Right ventricle myocardium superior (tissue), 1 donor: ENCODE data around the gene KCNT1. TPM values are rescaled to one million over a fixed set of nuclear protein-coding genes. Genes with fewer than 3 reads are reported as not detected.
A peak's percentile ranks its signal among the peaks of the same experiment; 100 is the strongest.

Experiments used
- ATAC-seq: fragments of 200-7000 bp; cut with Tn5 transposase; one replicate; pipeline ENCODE4 v1.9.1; 2020; ENCODE audit warnings: mild to moderate bottlenecking; ENCODE audit not compliant: poor library complexity
- DNase-seq: peaks from one replicate; pipeline ENCODE4 v3.0.0-alpha.2; 2020
- intact Hi-C: fragments of 100-400 bp; cut with DNase I; formaldehyde crosslinking; loops from one replicate; pipeline ENCODE4 v1.11.2; 2022
- total RNA-seq: library from RNA; stranded (reverse); fragmentation: NEBNext Ultra II Directional; extraction: Animal tissue kit (Norgen Biotek cat#: 25700); gene quantifications from one replicate; pipeline ENCODE4 v1.2.1, GENCODE V29; 2021
- donor health status: DM: no; HTN: yes; CAD: no; lungs with severe emphysema.

Gene KCNT1
- total RNA-seq, 1 donor from 2014 or later, result 3.9 TPM

DNA sequence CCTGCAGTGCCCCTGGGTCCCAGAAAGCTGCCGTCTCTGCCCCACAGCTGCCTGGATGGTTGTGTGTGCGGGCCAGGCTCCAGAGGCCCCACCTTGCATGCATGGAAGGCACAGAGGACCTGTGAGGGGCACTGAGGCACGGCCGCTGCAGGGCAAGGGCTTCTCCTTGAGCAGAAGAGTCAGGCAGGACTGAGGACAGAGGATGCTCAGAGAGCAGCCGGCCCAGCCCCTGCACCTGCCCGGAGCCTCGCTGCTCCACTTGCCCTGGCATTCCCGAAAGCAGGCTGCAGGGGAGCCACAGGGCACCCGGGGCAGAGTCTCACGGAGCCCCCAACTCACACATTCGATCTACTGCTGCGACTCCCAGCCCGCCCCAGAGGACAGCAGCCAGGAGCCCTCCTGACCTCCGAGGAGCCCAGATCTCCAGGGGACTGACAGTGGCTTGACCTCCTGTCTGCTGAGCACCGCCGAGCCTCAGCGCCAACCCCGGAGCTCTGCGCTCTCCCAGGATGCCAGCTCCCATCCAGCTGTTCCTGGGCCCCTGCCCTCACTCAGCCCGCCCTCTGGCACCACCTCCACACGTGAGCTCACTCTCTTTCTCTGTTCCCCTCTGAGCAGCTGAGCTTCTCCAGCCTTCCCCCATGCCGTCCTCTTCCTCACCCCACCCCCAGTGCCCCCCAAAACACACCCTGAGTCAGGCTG lies 95.0 kb downstream of the KCNT1 start:
- no peak for DNase-seq
- no peak for ATAC-seq
- intact Hi-C loops, result loop anchor here (10.0 kb wide), 1 partner anchor 328 kb away; no protein-coding TSS in a partner anchor

GRCh38 chr9:135797507-135798262 lies 95.7 kb downstream of the KCNT1 start:
- intact Hi-C loops, result loop anchor here (10.0 kb wide), 1 partner anchor 327 kb away; no protein-coding TSS in a partner anchor
- ATAC-seq (peak; percentile 91), DNase-seq (peak; percentile 68)

DNA sequence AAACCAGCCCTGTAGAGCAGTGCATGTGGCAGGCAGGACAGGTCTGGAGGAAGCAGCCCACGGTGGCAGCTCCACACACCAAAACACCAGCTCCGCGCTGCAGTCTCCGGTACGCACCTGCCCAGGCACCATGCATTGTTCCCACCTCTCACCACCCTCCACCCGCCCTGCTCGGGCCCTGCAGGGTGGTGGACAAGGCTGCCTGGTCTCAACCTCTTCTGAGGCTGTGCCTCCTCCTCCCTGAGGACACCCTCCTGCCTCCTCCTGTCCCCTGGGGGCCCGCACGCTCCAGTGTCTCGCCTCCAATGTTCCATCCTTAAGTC lies 96.2 kb downstream of the KCNT1 start:
- intact Hi-C loops, result loop anchor here (10.0 kb wide), 1 partner anchor 327 kb away; no protein-coding TSS in a partner anchor
- ATAC-seq, result no peak
- DNase-seq, result no peak

GRCh38 chr9:135799261-135799660 lies 97.3 kb downstream of the KCNT1 start:
- intact Hi-C loops, result loop anchor here (10.0 kb wide), 1 partner anchor 326 kb away; no protein-coding TSS in a partner anchor
- ATAC-seq, result no peak
- DNase-seq, result no peak

DNA sequence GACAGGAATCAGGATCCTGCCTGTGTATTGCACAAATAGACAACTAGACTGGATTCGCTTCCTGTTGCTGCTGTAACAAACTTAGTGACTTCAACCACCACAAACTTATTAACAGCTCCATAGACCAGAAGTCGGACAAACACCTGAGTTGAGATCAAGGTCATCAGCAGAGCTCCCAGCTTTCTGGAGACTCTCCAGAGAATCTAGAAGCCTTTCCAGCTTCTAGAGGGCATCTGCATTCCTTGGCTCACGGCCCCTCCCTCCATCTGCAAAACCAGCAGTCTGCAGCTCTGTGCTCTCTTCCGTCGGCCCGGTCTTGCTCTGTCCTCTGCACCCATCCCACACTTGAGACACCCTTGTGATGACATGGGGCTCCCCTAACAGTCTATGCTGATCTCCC lies 99.1 kb downstream of the KCNT1 start:
- intact Hi-C loops, result loop anchor here (10.0 kb wide), 1 partner anchor 134 kb away; no protein-coding TSS in a partner anchor
- ATAC-seq, result no peak
- DNase-seq, result no peak

DNA sequence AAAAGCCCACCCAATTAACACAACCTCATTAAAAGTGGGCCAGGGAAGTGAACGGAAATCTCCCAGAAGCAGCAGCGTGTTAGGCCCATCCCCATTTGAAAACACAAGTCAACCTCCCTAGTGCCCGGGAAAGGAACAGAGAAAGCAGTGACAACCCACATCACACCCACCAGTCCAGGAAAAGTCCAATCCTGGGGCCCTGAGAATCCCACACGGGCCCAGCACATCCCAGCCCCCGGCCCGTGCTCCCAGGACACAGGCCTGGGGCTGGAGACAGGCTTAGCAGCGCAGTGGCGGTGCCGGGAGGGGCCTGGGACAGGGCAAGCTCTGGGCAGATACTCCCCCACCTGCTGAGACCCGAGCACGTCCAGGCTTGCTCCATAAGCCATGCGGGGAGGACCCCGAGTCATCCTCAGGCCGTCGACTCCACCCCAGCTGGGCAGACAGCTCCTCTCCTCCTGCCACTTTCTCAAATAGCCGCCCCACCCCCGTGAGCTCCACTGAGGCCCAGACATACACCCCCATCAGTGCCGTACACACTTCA lies 101.0 kb downstream of the KCNT1 start:
- intact Hi-C loops, result loop anchor here (10.0 kb wide), 1 partner anchor 132 kb away; no protein-coding TSS in a partner anchor
- DNase-seq (peak; percentile 38), ATAC-seq (no peak)

GRCh38 chr9:135803441-135803840 lies 101.5 kb downstream of the KCNT1 start:
- intact Hi-C loops, result loop anchor here (10.0 kb wide), 1 partner anchor 131 kb away; no protein-coding TSS in a partner anchor
- ATAC-seq (no peak), DNase-seq (peak; percentile 6)

GRCh38 chr9:135804581-135805421 lies 102.8 kb downstream of the KCNT1 start:
- DNase-seq, result peak; percentile 18

DNA sequence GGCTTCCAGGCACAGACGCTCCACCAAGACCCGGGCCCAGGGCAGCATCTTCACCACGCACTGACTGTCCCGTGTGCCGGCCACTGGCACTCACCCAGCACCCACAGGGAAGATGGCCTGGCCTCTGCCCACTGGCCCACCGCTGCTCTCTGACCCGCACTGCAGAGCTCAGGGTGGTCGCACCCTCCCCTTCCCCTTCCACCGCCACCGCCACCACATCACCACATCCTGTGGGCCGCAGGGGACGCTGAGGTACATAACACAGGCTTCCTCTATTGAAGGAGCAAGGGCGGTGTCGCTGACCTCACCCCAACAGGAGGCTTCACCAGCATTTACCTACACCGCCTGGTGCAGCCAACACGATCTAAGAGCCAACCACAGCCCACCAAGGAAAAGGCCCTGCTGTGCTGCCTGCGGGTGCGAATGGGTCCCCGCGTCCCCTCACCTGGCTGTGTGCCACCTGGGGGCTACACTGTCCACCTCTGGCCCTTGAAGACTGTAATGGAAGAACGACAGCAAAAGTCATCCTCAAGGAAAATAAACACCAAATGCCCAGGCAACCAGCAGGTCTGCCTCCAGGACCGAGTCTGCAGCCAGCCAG lies 103.5 kb downstream of the KCNT1 start:
- ATAC-seq (no peak), DNase-seq (peak; percentile 41)
- intact Hi-C loops, result loop anchor here (10.0 kb wide), 1 partner anchor 129 kb away; no protein-coding TSS in a partner anchor

More at GRCh38 chr9:135804581-135805421, 102.8 kb downstream of the KCNT1 start:
- ATAC-seq, result no peak
- intact Hi-C loops, result loop anchor here (10.0 kb wide), 1 partner anchor 130 kb away; no protein-coding TSS in a partner anchor

DNA sequence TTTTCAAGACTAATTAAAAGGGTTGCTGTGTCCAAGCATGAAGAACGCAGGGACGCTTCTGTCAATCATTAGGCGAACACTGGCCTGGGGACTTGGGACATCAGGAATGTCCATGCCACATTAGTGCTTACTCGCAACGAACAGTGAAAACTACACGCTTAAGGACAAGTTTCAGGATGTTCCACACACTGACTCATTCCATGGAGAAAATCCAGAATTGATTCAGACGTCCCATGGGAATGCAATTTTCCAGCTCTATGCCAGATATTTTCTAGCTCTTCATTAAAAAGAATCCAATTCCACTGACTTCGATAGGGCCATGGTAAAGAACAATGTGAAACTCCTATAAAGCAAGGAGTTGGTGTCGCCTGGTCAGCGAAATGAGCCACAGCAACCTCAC lies 107.2 kb downstream of the KCNT1 start:
- intact Hi-C loops, result loop anchor here (10.0 kb wide), 1 partner anchor 126 kb away; no protein-coding TSS in a partner anchor
- no peak for DNase-seq
- ATAC-seq, result no peak

GRCh38 chr9:135810806-135811575 lies 109.0 kb downstream of the KCNT1 start:
- intact Hi-C loops, result no loop called here
- ATAC-seq (no peak), DNase-seq (peak; percentile 14)

DNA sequence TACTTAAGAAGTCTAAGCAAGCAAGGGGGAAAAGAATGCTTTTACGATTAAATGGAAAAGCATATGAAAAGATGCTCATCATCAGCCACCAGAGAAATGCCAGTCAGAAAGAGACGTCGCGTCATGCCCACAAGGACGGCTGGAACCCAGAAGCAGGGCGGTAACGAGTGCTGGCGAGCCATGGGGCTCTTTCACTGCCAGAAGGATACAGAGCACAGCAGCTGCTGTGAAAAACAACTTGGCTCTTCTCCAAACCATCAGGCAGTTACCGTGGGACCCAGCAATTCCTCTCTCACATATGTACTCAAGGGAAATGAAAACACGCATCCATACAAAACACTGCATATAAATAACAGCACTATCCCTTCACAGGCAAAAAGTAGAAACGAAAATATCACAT lies 109.8 kb downstream of the KCNT1 start:
- intact Hi-C loops, result no loop called here
- DNase-seq, result peak; percentile 22
- ATAC-seq, result no peak

DNA sequence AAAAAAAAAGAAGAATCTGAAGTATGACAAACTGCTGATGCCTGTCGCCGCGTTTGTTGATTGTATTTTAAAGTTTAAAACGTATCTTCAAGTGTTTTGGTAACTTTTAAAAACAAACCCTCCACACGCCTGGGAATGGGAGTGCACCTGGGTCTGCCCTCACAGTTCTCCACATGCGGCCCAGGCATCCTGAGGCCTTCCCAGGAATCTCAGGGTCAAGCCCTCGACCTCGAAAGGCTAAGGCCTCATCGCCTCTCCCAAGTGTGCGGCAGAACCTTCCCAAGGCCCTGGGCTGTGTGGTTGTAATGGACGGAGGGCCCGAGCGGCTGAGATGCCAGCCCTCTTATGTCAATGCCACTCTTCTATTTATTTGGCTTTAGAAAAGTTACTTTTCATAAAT lies 111.0 kb downstream of the KCNT1 start:
- DNase-seq, result peak; percentile 18
- intact Hi-C loops, result no loop called here
- no peak for ATAC-seq

DNA sequence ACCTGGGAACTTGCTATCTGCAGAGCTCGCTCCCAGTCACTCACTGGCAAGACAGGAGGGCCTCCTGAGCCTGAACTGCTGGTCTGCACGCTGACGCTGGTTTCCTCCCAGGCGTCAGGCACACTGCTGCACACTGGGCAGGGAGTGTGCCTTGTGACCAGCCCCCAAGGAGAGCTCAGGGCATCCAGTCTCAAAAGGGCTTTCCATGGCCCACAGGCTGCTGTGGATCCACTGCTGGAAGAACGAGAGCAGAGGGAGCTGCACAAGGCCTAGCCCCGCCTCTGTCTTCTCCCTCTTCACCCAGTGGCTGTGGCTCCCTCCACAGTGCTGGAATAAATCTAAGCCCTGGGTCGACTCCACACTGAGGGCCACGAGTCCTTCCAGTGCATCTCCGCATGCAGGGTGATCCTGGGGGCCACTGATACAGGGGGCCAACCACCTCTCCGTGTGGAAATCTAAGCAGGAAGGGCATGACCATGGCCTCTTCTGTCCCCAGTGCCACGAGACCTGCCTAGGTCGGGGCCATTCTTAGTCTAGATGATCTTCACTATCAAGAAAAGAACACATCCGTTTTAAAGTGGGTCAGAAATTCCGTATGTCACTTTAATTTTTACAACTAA lies 111.8 kb downstream of the KCNT1 start:
- intact Hi-C loops, result no loop called here
- ATAC-seq, result no peak
- peak; percentile 10 for DNase-seq

GRCh38 chr9:135814421-135815095 lies 112.6 kb downstream of the KCNT1 start:
- intact Hi-C loops, result no loop called here
- DNase-seq, result peak; percentile 23
- no peak for ATAC-seq

DNA sequence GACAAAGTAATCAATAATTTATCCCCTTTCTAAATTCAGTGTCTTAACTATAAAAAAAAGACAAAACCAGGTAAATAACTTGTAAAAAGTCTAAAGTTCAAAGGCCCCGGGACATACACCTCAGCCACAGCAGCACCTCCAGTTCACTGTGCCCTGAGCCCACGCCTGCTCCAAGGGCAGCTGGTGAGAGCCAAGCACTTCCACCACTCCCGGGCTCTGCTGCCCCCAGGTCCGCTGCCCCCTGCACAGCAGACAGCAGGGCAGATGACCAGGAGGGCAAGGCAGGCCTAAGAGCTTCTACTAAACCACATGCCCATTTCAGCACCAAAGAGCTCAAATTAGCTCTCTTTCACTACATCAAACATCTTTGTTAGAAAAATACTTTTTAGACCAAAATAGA lies 113.4 kb downstream of the KCNT1 start:
- ATAC-seq, result no peak
- intact Hi-C loops, result no loop called here
- DNase-seq, result peak; percentile 27
